ENCODE data around the gene IFNA8. TPM values are rescaled to one million over a fixed set of nuclear protein-coding genes. Genes with fewer than 3 reads are reported as not detected.

Gene IFNA8
- total RNA-seq, 1 donor from 2014 or later = not detected

DNA sequence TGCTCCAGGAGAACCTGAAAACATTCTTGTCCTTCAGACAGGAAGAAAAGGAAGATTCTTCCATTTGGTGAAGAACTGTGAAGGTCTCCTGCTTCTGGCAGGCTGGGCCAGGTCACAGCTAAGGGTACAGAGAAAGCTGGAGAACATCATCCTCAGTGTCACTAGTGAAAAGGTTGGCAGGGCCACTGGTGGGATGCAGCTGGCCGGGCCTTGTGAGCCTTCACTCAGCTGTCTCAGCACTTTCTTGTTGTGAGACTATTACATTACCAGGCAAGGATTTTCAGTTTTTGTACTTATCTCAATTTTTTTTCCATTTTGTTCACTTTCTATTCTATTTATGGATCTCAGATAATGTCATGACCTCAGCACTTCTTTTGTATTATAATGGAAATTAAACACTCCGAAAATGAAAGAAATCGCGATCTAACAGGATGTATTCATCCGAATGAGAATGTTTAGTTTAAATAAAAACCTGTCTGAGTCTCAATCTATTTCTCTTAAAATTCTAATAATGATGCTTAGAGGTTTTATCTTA, 9.9 kb upstream of the IFNA8 start:
- TF ChIP-seq POLR2A (IDR thresholded peaks at IDR 0.05) (no peak), POLR2AphosphoS5 (IDR thresholded peaks at IDR 0.05; ENCODE audit: insufficient read depth in 1 of 2, low read depth in 1 of 2) (no peak)
- TF ChIP-seq, protein P1, sequence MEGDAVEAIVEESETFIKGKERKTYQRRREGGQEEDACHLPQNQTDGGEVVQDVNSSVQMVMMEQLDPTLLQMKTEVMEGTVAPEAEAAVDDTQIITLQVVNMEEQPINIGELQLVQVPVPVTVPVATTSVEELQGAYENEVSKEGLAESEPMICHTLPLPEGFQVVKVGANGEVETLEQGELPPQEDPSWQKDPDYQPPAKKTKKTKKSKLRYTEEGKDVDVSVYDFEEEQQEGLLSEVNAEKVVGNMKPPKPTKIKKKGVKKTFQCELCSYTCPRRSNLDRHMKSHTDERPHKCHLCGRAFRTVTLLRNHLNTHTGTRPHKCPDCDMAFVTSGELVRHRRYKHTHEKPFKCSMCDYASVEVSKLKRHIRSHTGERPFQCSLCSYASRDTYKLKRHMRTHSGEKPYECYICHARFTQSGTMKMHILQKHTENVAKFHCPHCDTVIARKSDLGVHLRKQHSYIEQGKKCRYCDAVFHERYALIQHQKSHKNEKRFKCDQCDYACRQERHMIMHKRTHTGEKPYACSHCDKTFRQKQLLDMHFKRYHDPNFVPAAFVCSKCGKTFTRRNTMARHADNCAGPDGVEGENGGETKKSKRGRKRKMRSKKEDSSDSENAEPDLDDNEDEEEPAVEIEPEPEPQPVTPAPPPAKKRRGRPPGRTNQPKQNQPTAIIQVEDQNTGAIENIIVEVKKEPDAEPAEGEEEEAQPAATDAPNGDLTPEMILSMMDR (IDR thresholded peaks at IDR 0.05) = no peak
- Histone ChIP-seq H3K36me3 (no peaks in the 10 kb centered on the region), H3K4me1 (peaks cover 15% of the 10 kb centered on the region), H3K9me3 (no peaks in the 10 kb centered on the region), H3K27ac (no peak overlapping the region), H3K4me3 (no peak overlapping the region), H3K27me3 (peaks cover 4% of the 10 kb centered on the region)
- intact Hi-C loops (cut with DNase I) = loop anchor here (10.0 kb wide), 1 partner anchor 54 kb away; no protein-coding TSS in a partner anchor
- DNase-seq (ENCODE audit: extremely low spot score in 2 of 2) = no peak

GRCh38 chr9:21399956-21400355, 9.0 kb upstream of the IFNA8 start:
- Histone ChIP-seq H3K27me3 (peaks cover 4% of the 10 kb centered on the region), H3K4me3 (no peak overlapping the region), H3K27ac (no peak overlapping the region), H3K4me1 (peaks cover 15% of the 10 kb centered on the region), H3K9me3 (no peaks in the 10 kb centered on the region), H3K36me3 (no peaks in the 10 kb centered on the region)
- TF ChIP-seq, protein P1 (IDR thresholded peaks at IDR 0.05) = no peak
- TF ChIP-seq POLR2A (IDR thresholded peaks at IDR 0.05) = no peak
- TF ChIP-seq POLR2AphosphoS5 (IDR thresholded peaks at IDR 0.05; ENCODE audit: insufficient read depth in 1 of 2, low read depth in 1 of 2) = no peak
- no peak for DNase-seq (ENCODE audit: extremely low spot score in 2 of 2)
- intact Hi-C loops (cut with DNase I) = loop anchor here (10.0 kb wide), 1 partner anchor 55 kb away; no protein-coding TSS in a partner anchor

DNA sequence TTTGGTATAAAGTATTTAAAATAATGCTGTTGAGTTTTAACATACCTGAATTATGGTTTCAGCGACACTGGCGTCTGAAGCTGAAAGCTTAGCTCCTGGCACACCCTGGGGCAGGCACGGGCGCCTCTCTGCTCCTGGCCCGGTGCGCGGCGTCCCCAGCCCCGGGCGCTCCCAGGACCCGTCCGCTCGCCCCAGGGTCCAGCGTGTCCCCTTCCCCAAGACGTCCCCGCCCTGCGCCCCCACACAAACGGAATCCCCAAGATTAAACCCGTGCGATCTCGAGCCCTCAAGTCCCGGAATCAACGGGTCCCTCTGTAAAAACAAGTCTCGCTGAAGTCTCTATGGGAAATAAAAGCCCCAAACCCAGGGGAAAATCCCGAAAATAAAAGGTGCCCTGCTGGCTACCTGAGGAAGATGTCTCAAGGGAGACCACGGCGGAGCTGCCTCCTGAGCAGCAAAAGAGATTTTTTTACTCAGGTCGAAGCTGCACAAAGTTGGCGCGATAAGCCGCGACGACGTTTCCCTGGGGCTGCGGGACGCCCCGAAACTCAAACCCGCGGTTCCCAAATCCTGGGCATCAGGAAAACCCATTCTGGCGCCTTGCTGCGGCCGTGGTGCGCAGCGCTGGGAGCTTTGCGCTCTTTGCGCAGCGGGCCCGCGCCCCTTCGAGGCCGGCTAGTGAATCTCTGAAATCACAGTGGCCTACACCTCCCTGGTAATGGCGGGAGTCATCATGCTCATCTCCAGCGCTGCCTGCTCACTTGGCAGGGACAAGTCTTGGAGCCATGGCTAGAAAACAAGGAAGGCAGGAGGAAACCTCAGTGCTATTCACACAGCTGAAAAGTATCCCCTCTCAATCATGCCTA, 6.3 kb upstream of the IFNA8 start:
- Histone ChIP-seq H3K36me3 (no peaks in the 10 kb centered on the region), H3K27me3 (peaks cover 4% of the 10 kb centered on the region), H3K27ac (no peak overlapping the region), H3K4me1 (peaks cover 8% of the 10 kb centered on the region), H3K9me3 (no peaks in the 10 kb centered on the region), H3K4me3 (peak overlapping the region; percentile 33 to 42)
- no peak for TF ChIP-seq POLR2AphosphoS5 (IDR thresholded peaks at IDR 0.05; ENCODE audit: insufficient read depth in 1 of 2, low read depth in 1 of 2)
- TF ChIP-seq POLR2A (IDR thresholded peaks at IDR 0.05) = no peak
- TF ChIP-seq, protein P1 (IDR thresholded peaks at IDR 0.05) = no peak
- intact Hi-C loops (cut with DNase I) = no loop called here
- no peak for DNase-seq (ENCODE audit: extremely low spot score in 2 of 2)

GRCh38 chr9:21404146-21404545, 4.8 kb upstream of the IFNA8 start:
- Histone ChIP-seq H3K9me3 (no peaks in the 10 kb centered on the region), H3K4me3 (no peak overlapping the region), H3K27ac (no peak overlapping the region), H3K4me1 (peaks cover 8% of the 10 kb centered on the region), H3K36me3 (no peaks in the 10 kb centered on the region), H3K27me3 (peaks cover 4% of the 10 kb centered on the region)
- no peak for DNase-seq (ENCODE audit: extremely low spot score in 2 of 2)
- intact Hi-C loops (cut with DNase I) = no loop called here
- TF ChIP-seq, protein P1 (IDR thresholded peaks at IDR 0.05) = no peak
- TF ChIP-seq POLR2A (IDR thresholded peaks at IDR 0.05) (no peak), POLR2AphosphoS5 (IDR thresholded peaks at IDR 0.05; ENCODE audit: insufficient read depth in 1 of 2, low read depth in 1 of 2) (no peak)

DNA sequence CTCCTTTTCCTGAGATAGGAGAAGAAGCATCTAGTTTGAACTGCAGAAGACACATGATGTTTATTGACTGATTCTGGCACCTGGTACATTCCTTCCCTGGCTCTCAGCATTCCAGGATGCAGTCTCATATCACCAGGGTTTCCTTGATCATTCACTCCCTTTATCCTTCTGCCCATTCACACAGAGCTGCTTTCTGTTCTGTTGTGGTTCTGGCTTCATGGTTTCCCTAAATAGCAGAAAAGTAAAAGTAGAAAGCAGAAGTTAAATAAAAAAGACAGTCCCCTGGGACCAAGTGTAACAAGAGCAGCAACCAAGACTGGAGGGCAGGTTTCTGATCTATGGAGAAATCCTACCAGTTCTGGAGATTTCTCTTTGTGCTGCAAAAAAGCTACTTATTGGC, 3.2 kb downstream of the IFNA8 start:
- TF ChIP-seq POLR2AphosphoS5 (IDR thresholded peaks at IDR 0.05; ENCODE audit: insufficient read depth in 1 of 2, low read depth in 1 of 2) (no peak), POLR2A (IDR thresholded peaks at IDR 0.05) (no peak)
- TF ChIP-seq, protein P1 (IDR thresholded peaks at IDR 0.05) = no peak
- Histone ChIP-seq H3K36me3 (no peaks in the 10 kb centered on the region), H3K27me3 (no peaks in the 10 kb centered on the region), H3K9me3 (no peaks in the 10 kb centered on the region), H3K27ac (no peak overlapping the region), H3K4me1 (no peaks in the 10 kb centered on the region), H3K4me3 (no peak overlapping the region)
- no peak for DNase-seq (ENCODE audit: extremely low spot score in 2 of 2)
- intact Hi-C loops (cut with DNase I) = no loop called here

Data from vagina (tissue), 2 donors.